HEK293 (cell line): ENCODE measurements around the gene CDC42EP3.

Source experiments
- CTCF ChIA-PET: fragments of 350-600 bp; formaldehyde crosslinking; extraction: SDS; loops from one replicate; lab custom pipeline; 2021; ENCODE audit warnings: antibody characterized with exemption; lab: Yijun Ruan, JAX
- POLR2A ChIA-PET: fragments of 300-600 bp; formaldehyde crosslinking; extraction: SDS; loops from one replicate; lab custom pipeline; 2020; ENCODE audit warnings: antibody characterized with exemption, inconsistent platforms; lab: Yijun Ruan, JAX
- H3K27ac ChIP-seq: fragments of 200-500 bp; sonication (Bioruptor generic); 2 replicates; pipeline ENCODE4 v1.5.1; 2014; ENCODE audit warnings: low read depth, low read length, control low read depth, inconsistent platforms; ENCODE audit errors: extremely low read depth
- H3K36me3 ChIP-seq, 2 experiments: fragments of 200-500 bp in 1 of 2; sonication (Bioruptor generic) in 1 of 2; 1 replicate in 1 of 2; 2 replicates in 1 of 2; pipeline ENCODE4 v1.5.1; 2014 to 2017; ENCODE audit warnings: inconsistent platforms in 2 of 2, low read length in 2 of 2; ENCODE audit not compliant: control insufficient read depth in 2 of 2, insufficient read depth in 1 of 2
- H3K4me1 ChIP-seq: fragments of 200-500 bp; sonication (Bioruptor generic); 2 replicates; pipeline ENCODE4 v1.5.1; 2014; ENCODE audit warnings: mild to moderate bottlenecking, low read length, inconsistent platforms; ENCODE audit not compliant: control insufficient read depth, insufficient read depth
- H3K4me3 ChIP-seq: 2 replicates; pipeline ENCODE4 v1.5.1; 2011; ENCODE audit warnings: low read depth, mild to moderate bottlenecking, control low read depth, low read length, moderate library complexity
- H3K9me3 ChIP-seq: fragments of 200-500 bp; sonication (Bioruptor generic); 2 replicates; pipeline ENCODE4 v1.5.1; 2014; ENCODE audit warnings: low read depth, low read length, inconsistent platforms; ENCODE audit not compliant: control insufficient read depth, insufficient read depth
- AEBP2 ChIP-seq: fragments of 450-650 bp; formaldehyde crosslinking; IDR thresholded peaks from 2 replicates; pipeline ENCODE4 v1.5.1; 2016; ENCODE audit warnings: missing biosample characterization, missing genetic modification characterization, borderline replicate concordance
- GLI4 ChIP-seq: fragments of 450-650 bp; formaldehyde crosslinking; IDR thresholded peaks from 2 replicates; pipeline ENCODE4 v1.5.1; 2016; ENCODE audit warnings: missing biosample characterization, missing genetic modification characterization
- KLF8 ChIP-seq: fragments of 450-650 bp; formaldehyde crosslinking; IDR thresholded peaks from 2 replicates; pipeline ENCODE4 v1.5.1; 2016; ENCODE audit warnings: missing biosample characterization, missing genetic modification characterization
- MZF1 ChIP-seq: fragments of 450-650 bp; formaldehyde crosslinking; IDR thresholded peaks from 2 replicates; pipeline ENCODE4 v1.5.1; 2017; ENCODE audit warnings: missing biosample characterization, missing genetic modification characterization, borderline replicate concordance
- PRDM10 ChIP-seq: fragments of 450-650 bp; formaldehyde crosslinking; IDR thresholded peaks from 2 replicates; pipeline ENCODE4 v1.5.1; 2016; ENCODE audit warnings: missing biosample characterization, missing genetic modification characterization
- ZNF10 ChIP-seq: fragments of 450-650 bp; formaldehyde crosslinking; IDR thresholded peaks from 2 replicates; pipeline ENCODE4 v1.5.1; 2017; ENCODE audit warnings: missing biosample characterization, missing genetic modification characterization
- ZNF148 ChIP-seq: fragments of 450-650 bp; formaldehyde crosslinking; IDR thresholded peaks from 2 replicates; pipeline ENCODE4 v1.5.0; 2017; ENCODE audit warnings: missing biosample characterization, missing genetic modification characterization, borderline replicate concordance
- ZNF175 ChIP-seq: fragments of 450-650 bp; formaldehyde crosslinking; IDR thresholded peaks from 2 replicates; pipeline ENCODE4 v1.5.1; 2016; ENCODE audit warnings: missing biosample characterization, missing genetic modification characterization
- ZNF2 ChIP-seq: fragments of 450-650 bp; formaldehyde crosslinking; IDR thresholded peaks from 2 replicates; pipeline ENCODE4 v1.5.1; 2016; ENCODE audit warnings: missing biosample characterization, missing genetic modification characterization
- ZNF24 ChIP-seq: fragments of 450-650 bp; formaldehyde crosslinking; IDR thresholded peaks from 2 replicates; pipeline ENCODE4 v1.5.1; 2016; ENCODE audit warnings: missing biosample characterization, missing genetic modification characterization
- ZNF324 ChIP-seq: fragments of 450-650 bp; formaldehyde crosslinking; IDR thresholded peaks from 2 replicates; pipeline ENCODE4 v1.5.1; 2016; ENCODE audit warnings: missing biosample characterization, missing genetic modification characterization
- ZNF530 ChIP-seq: fragments of 450-650 bp; formaldehyde crosslinking; IDR thresholded peaks from 2 replicates; pipeline ENCODE4 v1.5.1; 2016; ENCODE audit warnings: low read depth, missing biosample characterization, missing genetic modification characterization
- ZNF558 ChIP-seq: fragments of 450-650 bp; formaldehyde crosslinking; IDR thresholded peaks from 2 replicates; pipeline ENCODE4 v1.5.1; 2016; ENCODE audit warnings: missing biosample characterization, missing genetic modification characterization
- ZNF571 ChIP-seq: fragments of 450-650 bp; formaldehyde crosslinking; IDR thresholded peaks from 2 replicates; pipeline ENCODE4 v1.5.0; 2017; ENCODE audit warnings: missing biosample characterization, missing genetic modification characterization
- ZNF677 ChIP-seq: fragments of 450-650 bp; IDR thresholded peaks from 2 replicates; pipeline ENCODE4 v1.5.0; 2018; ENCODE audit warnings: missing biosample characterization, mild to moderate bottlenecking, missing genetic modification characterization, moderate library complexity
- ZNF707 ChIP-seq: fragments of 450-650 bp; formaldehyde crosslinking; IDR thresholded peaks from 2 replicates; pipeline ENCODE4 v1.5.1; 2016; ENCODE audit warnings: missing biosample characterization, missing genetic modification characterization
- ZNF747 ChIP-seq: fragments of 450-650 bp; formaldehyde crosslinking; IDR thresholded peaks from 2 replicates; pipeline ENCODE4 v1.5.1; 2016; ENCODE audit warnings: missing biosample characterization, missing genetic modification characterization
- ZNF777 ChIP-seq: fragments of 450-650 bp; formaldehyde crosslinking; IDR thresholded peaks from 2 replicates; pipeline ENCODE4 v1.5.1; 2017; ENCODE audit warnings: missing biosample characterization, missing genetic modification characterization, borderline replicate concordance
- ZSCAN5A ChIP-seq: fragments of 450-650 bp; formaldehyde crosslinking; IDR thresholded peaks from 2 replicates; pipeline ENCODE4 v1.5.1; 2016; ENCODE audit warnings: missing biosample characterization, missing genetic modification characterization

CDC42EP3 gene

GRCh38 chr2:37604716-37605115, 66.7 kb downstream of the CDC42EP3 start:
- H3K9me3 ChIP-seq, result no peaks in the 10 kb centered on the region
- ChIA-PET CTCF (no interaction called here), POLR2A (no interaction called here)
- H3K36me3 ChIP-seq, result no peaks in the 10 kb centered on the region
- peaks cover 3% of the 10 kb centered on the region; the same call in 1 of the 2 replicates for H3K4me1 ChIP-seq
- H3K4me3 ChIP-seq, result no peak overlapping the region
- no peak for TF ChIP-seq ZSCAN5A
- TF ChIP-seq ZNF324, result no peak
- TF ChIP-seq ZNF2 (tag by site-specific recombination), result no peak
- TF ChIP-seq ZNF558 (tag by site-specific recombination), result no peak
- TF ChIP-seq ZNF777 (tag by site-specific recombination), result no peak
- TF ChIP-seq ZNF677 (tag by site-specific recombination), result no peak
- TF ChIP-seq ZNF530 (tag by site-specific recombination), result no peak
- TF ChIP-seq GLI4, result no peak
- TF ChIP-seq ZNF148 (tag by site-specific recombination), result no peak
- TF ChIP-seq ZNF175 (tag by site-specific recombination), result no peak
- no peak for TF ChIP-seq ZNF571 (tag by site-specific recombination)
- TF ChIP-seq ZNF747 (tag by site-specific recombination), result no peak
- TF ChIP-seq MZF1, result no peak
- no peak for TF ChIP-seq ZNF707 (tag by site-specific recombination)
- TF ChIP-seq KLF8, result no peak
- no peak for TF ChIP-seq PRDM10
- no peak for TF ChIP-seq ZNF10 (tag by site-specific recombination)
- TF ChIP-seq ZNF24, result no peak
- no peak for TF ChIP-seq AEBP2 (tag by site-specific recombination)
- TF ChIP-seq, all 188 proteins: peak for 0
- no peak overlapping the region for H3K27ac ChIP-seq
